IMR-90 (cell line): Measurements from ENCODE around the gene KATNB1. TPM values are rescaled to one million over a fixed set of nuclear protein-coding genes. Genes with fewer than 3 reads are reported as not detected.
A peak's percentile ranks its signal among the peaks of the same experiment; 100 is the strongest.
"Not testable (repeated sequence)": the region's sequence is repeated elsewhere in the genome, so short reads cannot be mapped to it uniquely, and the experiment has no call there.

Experiments used
- ATAC-seq: fragments of 200-7000 bp; cut with Tn5 transposase; 2 replicates; pipeline ENCODE4 v1.9.1; 2020; ENCODE audit warnings: low read depth, mild to moderate bottlenecking, moderate library complexity
- BruUV-seq: library from RNA; stranded (reverse); fragments of 400-500 nt; replicated peaks from 2 replicates; lab custom pipeline; 2021; lab: Mats Ljungman, UMichigan
- CTCF ChIA-PET: fragments of 300-600 bp; formaldehyde crosslinking; extraction: SDS; loops from one replicate; lab custom pipeline; 2021; ENCODE audit warnings: antibody characterized with exemption; lab: Yijun Ruan, JAX
- POLR2A ChIA-PET: fragments of 300-600 bp; sonication (Branson Sonifier 250); formaldehyde crosslinking; loops from one replicate; lab custom pipeline; 2022; ENCODE audit warnings: antibody characterized with exemption; ENCODE audit not compliant: unreplicated experiment; lab: Charles Lee
- DNase-seq: peaks from one replicate; pipeline ENCODE4 v3.0.0; 2013
- H2AFZ ChIP-seq: replicated peaks from 2 replicates; pipeline ENCODE3; 2013; ENCODE audit warnings: low read length, mild to moderate bottlenecking; ENCODE audit not compliant: poor library complexity
- H2AK5ac ChIP-seq: 2 replicates; pipeline ENCODE4 v1.6.1; 2013; ENCODE audit warnings: low read depth, low read length, inconsistent platforms
- H2AK9ac ChIP-seq: replicated peaks from 2 replicates; pipeline ENCODE3; 2013; ENCODE audit warnings: mild to moderate bottlenecking, low read depth, low read length, moderate library complexity; ENCODE audit not compliant: poor library complexity
- H2BK120ac ChIP-seq: 2 replicates; pipeline ENCODE4 v1.6.1; 2013; ENCODE audit warnings: low read depth, low read length, inconsistent platforms
- H2BK15ac ChIP-seq: 3 replicates; pipeline ENCODE4 v1.6.1; 2013; ENCODE audit warnings: low read depth, low read length, inconsistent platforms
- H2BK20ac ChIP-seq: 2 replicates; pipeline ENCODE4 v1.6.1; 2013; ENCODE audit warnings: low read depth, mild to moderate bottlenecking, inconsistent platforms, low read length, moderate library complexity
- H2BK5ac ChIP-seq: 2 replicates; pipeline ENCODE4 v1.6.1; 2013; ENCODE audit warnings: mild to moderate bottlenecking, low read depth, low read length, inconsistent platforms; ENCODE audit not compliant: poor library complexity, severe bottlenecking
- H3K14ac ChIP-seq: replicated peaks from 2 replicates; pipeline ENCODE4 v1.6.1; 2013; ENCODE audit warnings: low read depth, low read length, inconsistent platforms
- H3K18ac ChIP-seq: 2 replicates; pipeline ENCODE4 v1.6.1; 2013; ENCODE audit warnings: low read depth, low read length, control low read depth
- H3K23ac ChIP-seq: 2 replicates; pipeline ENCODE4 v1.6.1; 2013; ENCODE audit warnings: low read depth, low read length, inconsistent platforms
- H3K27ac ChIP-seq: 2 replicates; pipeline ENCODE4 v1.5.1; 2013; ENCODE audit warnings: mild to moderate bottlenecking, control low read depth, low read length; ENCODE audit not compliant: insufficient read depth
- H3K27me3 ChIP-seq: 2 replicates; pipeline ENCODE4 v1.6.1; 2013; ENCODE audit warnings: low read length; ENCODE audit not compliant: control insufficient read depth, insufficient read depth
- H3K36me3 ChIP-seq: 2 replicates; pipeline ENCODE4 v1.6.1; 2013; ENCODE audit warnings: low read length, mixed read lengths; ENCODE audit not compliant: control insufficient read depth, insufficient read depth
- H3K4ac ChIP-seq: 2 replicates; pipeline ENCODE4 v1.6.1; 2013; ENCODE audit warnings: low read depth, low read length, inconsistent platforms
- H3K4me1 ChIP-seq: 2 replicates; pipeline ENCODE4 v1.6.1; 2013; ENCODE audit warnings: low read length, mixed read lengths; ENCODE audit not compliant: control insufficient read depth, insufficient read depth
- H3K4me2 ChIP-seq: 2 replicates; pipeline ENCODE4 v1.6.1; 2013; ENCODE audit warnings: low read depth, mild to moderate bottlenecking, control low read depth, low read length, moderate library complexity
- H3K4me3 ChIP-seq: 2 replicates; pipeline ENCODE4 v1.5.1; 2013; ENCODE audit warnings: low read depth, mild to moderate bottlenecking, control low read depth, low read length, moderate library complexity; ENCODE audit not compliant: insufficient read depth
- H3K56ac ChIP-seq: 2 replicates; pipeline ENCODE4 v1.6.1; 2013; ENCODE audit warnings: low read length, inconsistent platforms; ENCODE audit not compliant: insufficient read depth; ENCODE audit errors: extremely low read depth
- H3K79me1 ChIP-seq, 2 experiments: 2 replicates each; pipeline ENCODE4 v1.6.1; 2013; ENCODE audit warnings: low read length in 2 of 2, inconsistent platforms in 1 of 2, low read depth in 1 of 2
- H3K9ac ChIP-seq: 2 replicates; pipeline ENCODE4 v1.6.1; 2013; ENCODE audit warnings: low read depth, low read length, control low read depth
- H3K9me1 ChIP-seq: 2 replicates; pipeline ENCODE4 v1.6.1; 2013; ENCODE audit warnings: low read length, inconsistent platforms; ENCODE audit not compliant: insufficient read depth
- H3K9me3 ChIP-seq: 2 replicates; pipeline ENCODE4 v1.6.1; 2013; ENCODE audit warnings: low read length; ENCODE audit not compliant: control insufficient read depth, insufficient read depth
- H4K20me1 ChIP-seq: 2 replicates; pipeline ENCODE4 v1.6.1; 2013; ENCODE audit warnings: low read length, inconsistent platforms; ENCODE audit not compliant: insufficient read depth
- H4K5ac ChIP-seq: 2 replicates; pipeline ENCODE4 v1.6.1; 2013; ENCODE audit warnings: mild to moderate bottlenecking, low read depth, low read length, control low read depth
- H4K8ac ChIP-seq, 2 experiments: 2 replicates each; pipeline ENCODE4 v1.6.1; 2013; ENCODE audit warnings: low read depth in 2 of 2, low read length in 2 of 2, control low read depth in 1 of 2, inconsistent platforms in 1 of 2
- H4K91ac ChIP-seq: 2 replicates; pipeline ENCODE4 v1.6.1; 2013; ENCODE audit warnings: low read depth, low read length, inconsistent platforms; ENCODE audit not compliant: insufficient read depth
- CEBPB ChIP-seq: IDR thresholded peaks from 2 replicates; pipeline ENCODE4 v1.6.1; 2012; ENCODE audit warnings: low read depth, low read length, improper control_type of control experiment
- WGBS, 2 experiments: methylation state at CpG; one replicate each; pipeline versions ENCODE4 v1.1.5 to v1.1.7; 2013; ENCODE audit warnings: missing lambda C conversion rate in 2 of 2; ENCODE audit not compliant: insufficient read length in 1 of 2; ENCODE audit errors: extremely low coverage in 2 of 2; 5-methylcytosine and 5-hydroxymethylcytosine counted together
- dilution Hi-C: fragments of 300-500 bp; cut with HindIII; formaldehyde crosslinking; loops from one replicate; pipeline ENCODE4 v1.14.3; 2018; ENCODE audit warnings: low sequenced_read_pairs; ENCODE audit not compliant: unreplicated experiment
- in situ Hi-C: fragments of 300-500 bp; cut with MboI; formaldehyde crosslinking; loops from 3 replicates; pipeline ENCODE4 v1.14.3; 2019; ENCODE audit warnings: low sequenced_read_pairs, inconsistent platforms, mixed read lengths
- intact Hi-C: fragments of 100-400 bp; cut with micrococcal nuclease; formaldehyde crosslinking; loops from 2 replicates; pipeline ENCODE4 v1.10.0; 2022
- polyA plus RNA-seq, 3 experiments: library from polyadenylated mRNA; depleted of rRNA; stranded (reverse); fragments of >200 nt; gene quantifications; 2 replicates each; pipeline ENCODE4 v1.2.3, GENCODE V29; 2012; ENCODE audit warnings: low replicate concordance in 1 of 3
- total RNA-seq: library from RNA; depleted of rRNA; stranded (reverse); fragments of >200 nt; gene quantifications from 2 replicates; pipeline ENCODE4 v1.2.3, GENCODE V29; 2012

The KATNB1 gene
- total and polyA plus RNA-seq, 2 of the 4 experiments (the other 2 are of a cell fraction) = 10.9 to 23.5 TPM

- DNase-seq, H2BK20ac ChIP-seq, H3K18ac ChIP-seq, H3K23ac ChIP-seq, H2BK15ac ChIP-seq, H2AK5ac ChIP-seq, H2AFZ ChIP-seq, H3K9me3 ChIP-seq, intact Hi-C loops, POLR2A ChIA-PET, dilution Hi-C loops, H2BK5ac ChIP-seq, in situ Hi-C loops, H3K14ac ChIP-seq, H3K27me3 ChIP-seq, H3K9ac ChIP-seq, H3K56ac ChIP-seq, H3K4me1 ChIP-seq, H4K91ac ChIP-seq, H2BK120ac ChIP-seq, H4K8ac ChIP-seq, H4K5ac ChIP-seq, H3K27ac ChIP-seq, ATAC-seq, BruUV-seq, H3K4ac ChIP-seq, H2AK9ac ChIP-seq, H3K4me2 ChIP-seq, H3K4me3 ChIP-seq: not testable (repeated sequence)
- TF ChIP-seq CEBPB = peak; percentile 54
- Histone ChIP-seq H3K79me1 (peaks cover 24 to 69% of the 10 kb centered on the region in 2 experiments), H4K20me1 (peaks cover 22% of the 10 kb centered on the region; the same call in 1 of the 2 replicates), H3K9me1 (peaks cover 15% of the 10 kb centered on the region; the same call in 1 of the 2 replicates), H3K36me3 (peaks cover 30% of the 10 kb centered on the region)
- CTCF ChIA-PET = interaction anchor here (0.6 to 1.3 kb wide), 4 partner anchors 9 to 605 kb away, joined by 3 to 8 read pairs (median 4); no protein-coding TSS in a partner anchor
- WGBS, 2 experiments = no CpG with 5 or more reads among the region's 11 CpGs
Measured at GRCh38 chr16:57782607-57783055, 47.1 kb downstream of the KATNB1 start.
